HepG2 (cell line): ENCODE data around the gene SLC29A2. TPM values are rescaled to one million over a fixed set of nuclear protein-coding genes. Genes with fewer than 3 reads are reported as not detected.
A peak's percentile ranks its signal among the peaks of the same experiment; 100 is the strongest.

ENCODE experiments used
- JARID2 ChIP-seq: sonication (generic); formaldehyde crosslinking; IDR thresholded peaks from 2 replicates; pipeline ENCODE4 v1.8.1; 2023; ENCODE audit warnings: missing genetic modification reagents, inconsistent platforms; ENCODE audit not compliant: insufficient replicate concordance
- KLF13 ChIP-seq: sonication (generic); formaldehyde crosslinking; IDR thresholded peaks from 2 replicates; pipeline ENCODE4 v1.4.0; 2020; ENCODE audit warnings: mild to moderate bottlenecking, missing genetic modification reagents
- MAX ChIP-seq: IDR thresholded peaks from 2 replicates; pipeline ENCODE4 v1.6.1; 2012; ENCODE audit warnings: inconsistent platforms
- NFYC ChIP-seq: IDR thresholded peaks from 2 replicates; pipeline ENCODE4 v1.6.1; 2016; ENCODE audit warnings: missing genetic modification reagents, missing compliant biosample characterization
- SAFB2 ChIP-seq: sonication (generic); formaldehyde crosslinking; IDR thresholded peaks from 2 replicates; pipeline ENCODE4 v1.5.1; 2020; ENCODE audit warnings: missing genetic modification reagents, low read depth, mild to moderate bottlenecking, borderline replicate concordance
- SALL1 ChIP-seq: sonication (generic); formaldehyde crosslinking; IDR thresholded peaks from 2 replicates; pipeline ENCODE4 v1.8.0; 2022; ENCODE audit warnings: mild to moderate bottlenecking, missing genetic modification reagents
- TCF12 ChIP-seq, 2 experiments: fragments of 450-650 bp in 1 of 2; sonication (generic) in 1 of 2; formaldehyde crosslinking in 1 of 2; IDR thresholded peaks; 2 replicates each; pipeline versions ENCODE4 v1.6.1 to v1.8.0; 2017 to 2022; ENCODE audit warnings: antibody characterized with exemption in 1 of 2, mild to moderate bottlenecking in 1 of 2, missing genetic modification reagents in 1 of 2, moderate library complexity in 1 of 2
- TCF7 ChIP-seq: sonication (generic); IDR thresholded peaks from 2 replicates; pipeline ENCODE4 v1.6.1; 2016; ENCODE audit warnings: antibody characterized with exemption, low read depth
- TRAFD1 ChIP-seq: sonication (generic); formaldehyde crosslinking; IDR thresholded peaks from 2 replicates; pipeline ENCODE4 v1.5.1; 2020; ENCODE audit warnings: missing genetic modification reagents, mild to moderate bottlenecking, borderline replicate concordance
- ZBTB2 ChIP-seq: sonication (generic); formaldehyde crosslinking; IDR thresholded peaks from 2 replicates; pipeline ENCODE4 v1.8.0; 2022; ENCODE audit warnings: low read depth, missing genetic modification reagents
- ZFX ChIP-seq: sonication (generic); formaldehyde crosslinking; IDR thresholded peaks from 2 replicates; pipeline ENCODE4 v1.4.0; 2020; ENCODE audit warnings: mild to moderate bottlenecking, low read depth, missing genetic modification reagents, moderate library complexity
- ZNF383 ChIP-seq: sonication (generic); formaldehyde crosslinking; IDR thresholded peaks from 2 replicates; pipeline ENCODE4 v1.4.0; 2020; ENCODE audit warnings: missing genetic modification reagents, mild to moderate bottlenecking, borderline replicate concordance
- ZNF441 ChIP-seq: sonication (generic); formaldehyde crosslinking; IDR thresholded peaks from 2 replicates; pipeline ENCODE4 v1.7.0; 2021; ENCODE audit warnings: missing genetic modification reagents, borderline replicate concordance
- ZNF724P ChIP-seq: sonication (generic); formaldehyde crosslinking; IDR thresholded peaks from 2 replicates; pipeline ENCODE4 v1.8.0; 2022; ENCODE audit warnings: missing genetic modification reagents, borderline replicate concordance
- ZNF776 ChIP-seq: sonication (generic); formaldehyde crosslinking; IDR thresholded peaks from 2 replicates; pipeline ENCODE4 v1.4.0; 2020; ENCODE audit warnings: mild to moderate bottlenecking, missing genetic modification reagents
- ZXDC ChIP-seq: sonication (generic); formaldehyde crosslinking; IDR thresholded peaks from 2 replicates; pipeline ENCODE4 v1.5.0; 2020; ENCODE audit warnings: mild to moderate bottlenecking, missing genetic modification reagents
- polyA plus RNA-seq, 8 experiments: library from polyadenylated mRNA; depleted of rRNA in 3 of 8; stranded (reverse) in 7 of 8; unstranded in 1 of 8; fragments of >200 nt; fragmentation: Illumina TruSeq in 4 of 8; extraction: Trizol in 4 of 8; gene quantifications; 2 replicates each; pipeline versions ENCODE4 v1.2.1 to v1.2.3, GENCODE V29; 2011 to 2016; ENCODE audit warnings: low read depth in 4 of 8, missing spikeins in 1 of 8, mixed read lengths in 1 of 8; ENCODE audit not compliant: insufficient read depth in 1 of 8
- total RNA-seq, 5 experiments: library from RNA; depleted of rRNA; stranded (reverse); fragments of >200 nt; fragmentation: Illumina TruSeq; extraction: Trizol; gene quantifications; 2 replicates each; pipeline ENCODE4 v1.2.3, GENCODE V29; 2016; ENCODE audit warnings: low read depth in 1 of 5
- TF ChIP-seq, protein P1 (sequence below): sonication (generic); formaldehyde crosslinking; IDR thresholded peaks from 2 replicates; pipeline ENCODE4 v1.5.1; 2020; ENCODE audit warnings: missing genetic modification reagents, mild to moderate bottlenecking, borderline replicate concordance
- TF ChIP-seq, protein P2 (sequence below): sonication (generic); formaldehyde crosslinking; IDR thresholded peaks from 2 replicates; pipeline ENCODE4 v1.5.1; 2020; ENCODE audit warnings: missing genetic modification reagents, mild to moderate bottlenecking, borderline replicate concordance

The SLC29A2 gene
- total and polyA plus RNA-seq, 2 of the 13 experiments (the other 11 are each of a cell fraction or from before 2014, with no cell fraction given), result 0.63 to 0.66 TPM

DNA sequence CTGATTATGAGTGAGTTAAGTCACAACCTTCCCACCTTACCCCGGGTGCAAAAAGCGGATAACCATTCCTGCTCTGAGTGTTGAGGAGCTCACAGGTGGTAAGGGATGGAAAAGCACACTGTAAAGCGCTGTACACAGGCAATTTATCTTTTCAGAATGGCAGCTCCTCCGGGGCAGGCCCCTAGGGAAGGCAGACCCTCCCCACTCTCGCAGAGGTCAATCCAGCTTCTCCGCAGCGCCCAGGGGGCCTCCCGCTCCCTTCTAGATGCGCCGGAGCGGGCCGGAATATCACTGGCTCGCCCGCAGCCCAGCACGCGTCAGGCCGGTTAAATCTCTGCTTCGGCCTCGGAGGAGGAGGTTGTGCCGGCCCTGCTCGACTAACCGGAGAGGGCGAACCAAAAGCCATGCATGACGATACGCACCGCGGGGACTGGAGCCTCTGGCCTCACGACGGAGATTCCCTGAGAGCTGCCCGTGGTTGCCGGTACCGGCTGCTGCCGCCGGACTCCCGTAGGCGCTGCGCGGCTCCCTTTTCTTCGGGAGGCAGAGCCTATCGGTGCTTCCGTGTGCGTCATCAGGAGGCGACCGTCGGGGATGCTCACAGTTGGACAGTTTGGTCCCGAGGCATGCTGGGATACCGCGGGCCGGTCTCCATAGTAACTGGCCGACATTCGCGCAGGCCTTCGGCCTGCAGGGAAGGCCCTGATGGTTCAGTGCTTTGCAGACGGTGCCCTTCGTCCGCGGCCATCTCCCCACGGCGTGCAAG lies 26.8 kb downstream of the SLC29A2 start, which contains the start of gene BRMS1 (continued):
- peak; percentile 98 for TF ChIP-seq ZFX (CRISPR knock-in tag)
- TF ChIP-seq TCF12 (IDR thresholded peaks at IDR 0.05), result no peak
- TF ChIP-seq TCF12 (CRISPR knock-in tag; IDR thresholded peaks at IDR 0.05), result no peak
- TF ChIP-seq, protein P1, sequence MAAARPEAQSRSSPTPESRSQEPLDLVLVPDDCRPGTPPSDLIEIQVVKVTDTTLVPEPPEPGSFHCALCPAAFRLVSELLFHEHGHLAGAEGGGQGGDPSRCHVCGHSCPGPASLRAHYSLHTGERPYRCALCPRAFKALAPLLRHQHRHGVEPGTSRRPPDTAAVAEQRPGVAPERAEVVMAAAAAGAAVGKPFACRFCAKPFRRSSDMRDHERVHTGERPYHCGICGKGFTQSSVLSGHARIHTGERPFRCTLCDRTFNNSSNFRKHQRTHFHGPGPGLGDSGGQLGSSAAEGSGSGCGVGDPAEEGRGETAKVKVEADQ (CRISPR knock-in tag), result no peak
- TF ChIP-seq JARID2 (CRISPR knock-in tag), result no peak
- TF ChIP-seq ZNF776 (CRISPR knock-in tag), result no peak
- TF ChIP-seq ZNF441, result no peak
- TF ChIP-seq, protein P2, sequence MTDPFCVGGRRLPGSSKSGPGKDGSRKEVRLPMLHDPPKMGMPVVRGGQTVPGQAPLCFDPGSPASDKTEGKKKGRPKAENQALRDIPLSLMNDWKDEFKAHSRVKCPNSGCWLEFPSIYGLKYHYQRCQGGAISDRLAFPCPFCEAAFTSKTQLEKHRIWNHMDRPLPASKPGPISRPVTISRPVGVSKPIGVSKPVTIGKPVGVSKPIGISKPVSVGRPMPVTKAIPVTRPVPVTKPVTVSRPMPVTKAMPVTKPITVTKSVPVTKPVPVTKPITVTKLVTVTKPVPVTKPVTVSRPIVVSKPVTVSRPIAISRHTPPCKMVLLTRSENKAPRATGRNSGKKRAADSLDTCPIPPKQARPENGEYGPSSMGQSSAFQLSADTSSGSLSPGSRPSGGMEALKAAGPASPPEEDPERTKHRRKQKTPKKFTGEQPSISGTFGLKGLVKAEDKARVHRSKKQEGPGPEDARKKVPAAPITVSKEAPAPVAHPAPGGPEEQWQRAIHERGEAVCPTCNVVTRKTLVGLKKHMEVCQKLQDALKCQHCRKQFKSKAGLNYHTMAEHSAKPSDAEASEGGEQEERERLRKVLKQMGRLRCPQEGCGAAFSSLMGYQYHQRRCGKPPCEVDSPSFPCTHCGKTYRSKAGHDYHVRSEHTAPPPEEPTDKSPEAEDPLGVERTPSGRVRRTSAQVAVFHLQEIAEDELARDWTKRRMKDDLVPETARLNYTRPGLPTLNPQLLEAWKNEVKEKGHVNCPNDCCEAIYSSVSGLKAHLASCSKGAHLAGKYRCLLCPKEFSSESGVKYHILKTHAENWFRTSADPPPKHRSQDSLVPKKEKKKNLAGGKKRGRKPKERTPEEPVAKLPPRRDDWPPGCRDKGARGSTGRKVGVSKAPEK (CRISPR knock-in tag), result no peak
- no peak for TF ChIP-seq ZNF383
- peak; percentile 89 for TF ChIP-seq NFYC
- peak; percentile 92 for TF ChIP-seq ZBTB2 (CRISPR knock-in tag)
- TF ChIP-seq KLF13 (CRISPR knock-in tag), result no peak
- TF ChIP-seq SAFB2 (CRISPR knock-in tag), result 0 out of 2 replicates have a peak, but pooled peaks have one; percentile 48
- no peak for TF ChIP-seq TCF7
- TF ChIP-seq SALL1 (CRISPR knock-in tag), result peak; percentile 67
- TF ChIP-seq ZNF724P (CRISPR knock-in tag), result peak; percentile 64; the same call in 1 of the 2 replicates
- peak; percentile 67 for TF ChIP-seq MAX
- TF ChIP-seq TRAFD1 (CRISPR knock-in tag), result no peak
- 0 out of 2 replicates have a peak, but pooled peaks have one; percentile 18 for TF ChIP-seq ZXDC
